CD4-positive, alpha-beta T cell treated with Interleukin-10 for 1 hour (primary cell): ENCODE data around the gene SPATA31D3.
"Not testable (repeated sequence)": the region's sequence is repeated elsewhere in the genome, so short reads cannot be mapped to it uniquely, and the experiment has no call there.

ENCODE experiments used
- DNase-seq: peaks from one replicate; pipeline ENCODE4 v3.0.0-alpha.2; 2020

Gene SPATA31D3

GRCh38 chr9:81943393-81943792 is at the start of gene SPATA31D3:
TSS of gene SPATA31D3 (plus strand) at chr9:81943500. CDS start at chr9:81943586, 86 bp downstream.
- not testable (repeated sequence) for DNase-seq

GRCh38 chr9:81893929-81894328 is 49.4 kb upstream of the SPATA31D3 start:
- no peak for DNase-seq

GRCh38 chr9:81894891-81895290 is 48.4 kb upstream of the SPATA31D3 start:
- no peak for DNase-seq

- DNase-seq = no peak
Observed at GRCh38 chr9:81896070-81896469, 47.2 kb upstream of the SPATA31D3 start.

- DNase-seq = no peak
Observed at GRCh38 chr9:81898851-81899250, 44.4 kb upstream of the SPATA31D3 start.

- DNase-seq = no peak
Observed at GRCh38 chr9:81902196-81902595, 41.1 kb upstream of the SPATA31D3 start.

- no peak for DNase-seq
Observed at GRCh38 chr9:81902626-81903025, 40.7 kb upstream of the SPATA31D3 start.

- DNase-seq = no peak
Observed at GRCh38 chr9:81906671-81907070, 36.6 kb upstream of the SPATA31D3 start.

- no peak for DNase-seq
Observed at GRCh38 chr9:81912135-81912534, 31.2 kb upstream of the SPATA31D3 start.

- no peak for DNase-seq
Observed at GRCh38 chr9:81915801-81916505, 27.3 kb upstream of the SPATA31D3 start.

GRCh38 chr9:81918507-81918906 is 24.8 kb upstream of the SPATA31D3 start:
- DNase-seq = not testable (repeated sequence)

GRCh38 chr9:81928305-81928704 is 15.0 kb upstream of the SPATA31D3 start, which contains the start of gene SPATA31D4:
TSS of gene SPATA31D4 (plus strand) at chr9:81928428. CDS start at chr9:81928514, 86 bp downstream.
- DNase-seq = not testable (repeated sequence)

GRCh38 chr9:81930147-81930546 is 13.2 kb upstream of the SPATA31D3 start:
- DNase-seq = not testable (repeated sequence)

- not testable (repeated sequence) for DNase-seq
Observed at GRCh38 chr9:81933547-81933946, 9.8 kb upstream of the SPATA31D3 start.

- not testable (repeated sequence) for DNase-seq
Observed at GRCh38 chr9:81948650-81949049, 5.3 kb downstream of the SPATA31D3 start.

GRCh38 chr9:81953096-81953495 is 9.8 kb downstream of the SPATA31D3 start:
- no peak for DNase-seq

- DNase-seq = no peak
Observed at GRCh38 chr9:81955625-81956024, 12.3 kb downstream of the SPATA31D3 start.

- DNase-seq = no peak
Observed at GRCh38 chr9:81964218-81965171, 21.2 kb downstream of the SPATA31D3 start.

- DNase-seq = no peak
Observed at GRCh38 chr9:81968026-81968425, 24.7 kb downstream of the SPATA31D3 start.

GRCh38 chr9:81969971-81970370 is 26.7 kb downstream of the SPATA31D3 start:
- no peak for DNase-seq

- DNase-seq = no peak
Observed at GRCh38 chr9:81971727-81972126, 28.4 kb downstream of the SPATA31D3 start.

GRCh38 chr9:81974764-81975163 is 31.5 kb downstream of the SPATA31D3 start:
- no peak for DNase-seq

GRCh38 chr9:81976351-81976750 is 33.1 kb downstream of the SPATA31D3 start:
- DNase-seq = no peak

GRCh38 chr9:81979196-81979595 is 35.9 kb downstream of the SPATA31D3 start:
- no peak for DNase-seq
